Neural progenitor cell (in vitro differentiated cells): ENCODE measurements around the gene OPN3.

ENCODE experiments used
- EZH2 ChIP-seq: fragments of 200-600 bp; sonication (generic); IDR thresholded peaks from 2 replicates; pipeline ENCODE4 v1.6.1; 2017; ENCODE audit warnings: antibody characterized with exemption, mild to moderate bottlenecking, moderate library complexity
- EZH2phosphoT487 ChIP-seq: fragments of 200-600 bp; sonication (generic); IDR thresholded peaks from 2 replicates; pipeline ENCODE4 v1.6.1; 2017; ENCODE audit warnings: antibody characterized with exemption
- TF ChIP-seq, protein P1 (sequence below): fragments of 200-600 bp; sonication (generic); IDR thresholded peaks from 2 replicates; pipeline ENCODE4 v1.5.1; 2017; ENCODE audit warnings: antibody characterized with exemption, mild to moderate bottlenecking

DNA sequence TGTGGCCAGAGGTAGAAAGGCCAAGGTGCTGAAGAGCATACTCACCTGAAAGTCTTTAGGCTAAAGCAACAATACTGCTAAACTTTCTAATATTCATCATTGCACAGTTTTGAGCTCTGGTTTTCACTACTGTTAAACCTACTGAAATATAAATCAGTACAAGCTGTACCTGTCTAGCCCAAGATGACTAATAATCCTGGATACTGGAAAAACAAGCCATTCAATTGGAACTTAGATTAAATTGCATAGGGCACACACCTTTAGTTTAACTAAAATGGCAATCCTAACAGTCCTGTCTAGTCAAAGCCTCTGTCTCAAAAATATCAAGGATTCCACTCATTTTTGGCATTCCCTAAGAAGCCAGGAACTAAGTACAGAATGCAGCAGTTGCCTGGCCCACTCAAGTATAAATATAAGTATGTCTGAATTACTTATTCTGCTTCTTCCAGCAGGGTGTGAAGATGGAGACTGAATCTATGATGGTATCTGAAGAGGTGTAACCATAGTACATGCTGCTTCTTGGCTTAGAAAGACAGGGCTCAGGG, 3.1 kb downstream of the OPN3 start:
- TF ChIP-seq, protein P1, sequence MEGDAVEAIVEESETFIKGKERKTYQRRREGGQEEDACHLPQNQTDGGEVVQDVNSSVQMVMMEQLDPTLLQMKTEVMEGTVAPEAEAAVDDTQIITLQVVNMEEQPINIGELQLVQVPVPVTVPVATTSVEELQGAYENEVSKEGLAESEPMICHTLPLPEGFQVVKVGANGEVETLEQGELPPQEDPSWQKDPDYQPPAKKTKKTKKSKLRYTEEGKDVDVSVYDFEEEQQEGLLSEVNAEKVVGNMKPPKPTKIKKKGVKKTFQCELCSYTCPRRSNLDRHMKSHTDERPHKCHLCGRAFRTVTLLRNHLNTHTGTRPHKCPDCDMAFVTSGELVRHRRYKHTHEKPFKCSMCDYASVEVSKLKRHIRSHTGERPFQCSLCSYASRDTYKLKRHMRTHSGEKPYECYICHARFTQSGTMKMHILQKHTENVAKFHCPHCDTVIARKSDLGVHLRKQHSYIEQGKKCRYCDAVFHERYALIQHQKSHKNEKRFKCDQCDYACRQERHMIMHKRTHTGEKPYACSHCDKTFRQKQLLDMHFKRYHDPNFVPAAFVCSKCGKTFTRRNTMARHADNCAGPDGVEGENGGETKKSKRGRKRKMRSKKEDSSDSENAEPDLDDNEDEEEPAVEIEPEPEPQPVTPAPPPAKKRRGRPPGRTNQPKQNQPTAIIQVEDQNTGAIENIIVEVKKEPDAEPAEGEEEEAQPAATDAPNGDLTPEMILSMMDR: no peak
- no peak for TF ChIP-seq EZH2
- no peak for TF ChIP-seq EZH2phosphoT487
